Measurements from ENCODE around the gene AHCYL2.

- TF ChIP-seq, protein P1, sequence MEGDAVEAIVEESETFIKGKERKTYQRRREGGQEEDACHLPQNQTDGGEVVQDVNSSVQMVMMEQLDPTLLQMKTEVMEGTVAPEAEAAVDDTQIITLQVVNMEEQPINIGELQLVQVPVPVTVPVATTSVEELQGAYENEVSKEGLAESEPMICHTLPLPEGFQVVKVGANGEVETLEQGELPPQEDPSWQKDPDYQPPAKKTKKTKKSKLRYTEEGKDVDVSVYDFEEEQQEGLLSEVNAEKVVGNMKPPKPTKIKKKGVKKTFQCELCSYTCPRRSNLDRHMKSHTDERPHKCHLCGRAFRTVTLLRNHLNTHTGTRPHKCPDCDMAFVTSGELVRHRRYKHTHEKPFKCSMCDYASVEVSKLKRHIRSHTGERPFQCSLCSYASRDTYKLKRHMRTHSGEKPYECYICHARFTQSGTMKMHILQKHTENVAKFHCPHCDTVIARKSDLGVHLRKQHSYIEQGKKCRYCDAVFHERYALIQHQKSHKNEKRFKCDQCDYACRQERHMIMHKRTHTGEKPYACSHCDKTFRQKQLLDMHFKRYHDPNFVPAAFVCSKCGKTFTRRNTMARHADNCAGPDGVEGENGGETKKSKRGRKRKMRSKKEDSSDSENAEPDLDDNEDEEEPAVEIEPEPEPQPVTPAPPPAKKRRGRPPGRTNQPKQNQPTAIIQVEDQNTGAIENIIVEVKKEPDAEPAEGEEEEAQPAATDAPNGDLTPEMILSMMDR (IDR thresholded peaks at IDR 0.05), result no peak
- no peak for TF ChIP-seq POLR2A (IDR thresholded peaks at IDR 0.05)
These were observed 202.8 kb downstream of the AHCYL2 start for GRCh38 chr7:129427526-129428045.
